Large intestine (tissue), 3 donors: Measurements from ENCODE around the gene ILRUN. TPM values are rescaled to one million over a fixed set of nuclear protein-coding genes. Genes with fewer than 3 reads are reported as not detected.
"Not testable (repeated sequence)": the region's sequence is repeated elsewhere in the genome, so short reads cannot be mapped to it uniquely, and the experiment has no call there.

Experiments
- DNase-seq, 2 donors: peaks; one replicate each; pipeline versions ENCODE4 v3.0.0 to v3.0.0-alpha.2; 2013
- H3K27ac ChIP-seq: one replicate; pipeline ENCODE4 v1.5.1; 2013; ENCODE audit warnings: low read length
- H3K27me3 ChIP-seq: 2 replicates; pipeline ENCODE4 v1.6.1; 2013; ENCODE audit warnings: low read length; ENCODE audit not compliant: control insufficient read depth, insufficient read depth
- H3K36me3 ChIP-seq: 2 replicates; pipeline ENCODE4 v1.6.1; 2013; ENCODE audit warnings: low read length; ENCODE audit not compliant: control insufficient read depth, insufficient read depth
- H3K4me1 ChIP-seq: one replicate; pipeline ENCODE4 v1.6.1; 2013; ENCODE audit warnings: low read length; ENCODE audit not compliant: control insufficient read depth, insufficient read depth
- H3K4me3 ChIP-seq: one replicate; pipeline ENCODE4 v1.5.1; 2013; ENCODE audit warnings: low read length
- H3K9me3 ChIP-seq: one replicate; pipeline ENCODE4 v1.6.1; 2013; ENCODE audit warnings: mild to moderate bottlenecking, low read depth, low read length, moderate library complexity; ENCODE audit not compliant: control insufficient read depth
- whole genome bisulfite sequencing: methylation state at CpG from one replicate; pipeline ENCODE4 v1.1.5; 2013; ENCODE audit warnings: low lambda C conversion rate; ENCODE audit not compliant: insufficient coverage; 5-methylcytosine and 5-hydroxymethylcytosine counted together
- polyA plus RNA-seq: library from polyadenylated mRNA; unstranded; fragments of 120-200 nt; gene quantifications from one replicate; pipeline ENCODE4 v1.2.1, GENCODE V29; 2013

The ILRUN gene
- polyA plus RNA-seq, 1 donor = 44.4 TPM

- H3K4me1 ChIP-seq = no peaks in the 10 kb centered on the region
- H3K36me3 ChIP-seq = no peaks in the 10 kb centered on the region
- H3K27ac ChIP-seq = no peak overlapping the region
- no peak for DNase-seq
- WGBS = 100% methylated on average over 1 of the region's 1 CpG
- H3K4me3 ChIP-seq = no peak overlapping the region
- H3K27me3 ChIP-seq = no peaks in the 10 kb centered on the region
- no peaks in the 10 kb centered on the region for H3K9me3 ChIP-seq
Observed at GRCh38 chr6:34726055-34726454, 29.5 kb upstream of the ILRUN start.

GRCh38 chr6:34723203-34723602, 26.6 kb upstream of the ILRUN start:
- WGBS = 80% methylated on average over 1 of the region's 2 CpGs
- Histone ChIP-seq H3K9me3 (no peaks in the 10 kb centered on the region), H3K36me3 (no peaks in the 10 kb centered on the region), H3K4me1 (no peaks in the 10 kb centered on the region), H3K4me3 (no peak overlapping the region), H3K27ac (no peak overlapping the region), H3K27me3 (no peaks in the 10 kb centered on the region)
- no peak for DNase-seq

GRCh38 chr6:34722451-34722850, 25.9 kb upstream of the ILRUN start:
- H3K27me3 ChIP-seq = no peaks in the 10 kb centered on the region
- H3K4me1 ChIP-seq = no peaks in the 10 kb centered on the region
- no peaks in the 10 kb centered on the region for H3K36me3 ChIP-seq
- no peak for DNase-seq
- H3K4me3 ChIP-seq = no peak overlapping the region
- WGBS = 100% methylated on average over 1 of the region's 8 CpGs
- no peak overlapping the region for H3K27ac ChIP-seq
- no peaks in the 10 kb centered on the region for H3K9me3 ChIP-seq

DNA sequence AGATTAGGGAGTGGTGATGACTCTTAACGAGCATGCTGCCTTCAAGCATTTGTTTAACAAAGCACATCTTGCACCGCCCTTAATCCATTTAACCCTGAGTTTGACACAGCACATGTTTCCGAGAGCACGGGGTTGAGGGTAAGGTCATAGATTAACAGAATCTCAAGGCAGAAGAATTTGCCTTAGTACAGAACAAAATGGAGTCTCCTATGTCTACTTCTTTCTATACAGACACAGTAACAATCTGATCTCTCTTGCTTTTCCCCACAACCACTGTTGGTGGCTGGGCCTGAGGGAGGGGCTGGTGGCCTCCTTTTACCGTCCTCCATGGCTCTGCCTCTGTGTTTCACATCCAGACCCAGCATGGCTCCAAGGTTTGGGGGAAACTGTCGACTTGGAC, 23.6 kb upstream of the ILRUN start:
- not testable (repeated sequence) for H3K27ac ChIP-seq, H3K4me3 ChIP-seq, H3K4me1 ChIP-seq, H3K27me3 ChIP-seq, H3K36me3 ChIP-seq, H3K9me3 ChIP-seq, DNase-seq
- no CpG with 5 or more reads among the region's 6 CpGs for WGBS

DNA sequence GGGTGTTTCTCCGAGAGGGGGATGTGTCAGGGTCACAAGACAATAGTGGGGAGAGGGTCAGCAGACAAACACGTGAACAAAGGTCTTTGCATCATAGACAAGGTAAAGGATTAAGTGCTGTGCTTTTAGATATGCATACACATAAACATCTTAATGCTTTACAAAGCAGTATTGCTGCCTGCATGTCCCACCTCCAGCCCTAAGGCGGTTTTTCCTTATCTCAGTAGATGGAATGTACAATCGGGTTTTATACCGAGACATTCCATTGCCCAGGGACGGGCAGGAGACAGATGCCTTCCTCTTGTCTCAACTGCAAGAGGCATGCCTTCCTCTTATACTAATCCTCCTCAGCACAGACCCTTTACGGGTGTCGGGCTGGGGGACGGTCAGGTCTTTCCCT, 23.1 kb upstream of the ILRUN start:
- WGBS = no CpG with 5 or more reads among the region's 9 CpGs
- not testable (repeated sequence) for H3K27ac ChIP-seq

DNA sequence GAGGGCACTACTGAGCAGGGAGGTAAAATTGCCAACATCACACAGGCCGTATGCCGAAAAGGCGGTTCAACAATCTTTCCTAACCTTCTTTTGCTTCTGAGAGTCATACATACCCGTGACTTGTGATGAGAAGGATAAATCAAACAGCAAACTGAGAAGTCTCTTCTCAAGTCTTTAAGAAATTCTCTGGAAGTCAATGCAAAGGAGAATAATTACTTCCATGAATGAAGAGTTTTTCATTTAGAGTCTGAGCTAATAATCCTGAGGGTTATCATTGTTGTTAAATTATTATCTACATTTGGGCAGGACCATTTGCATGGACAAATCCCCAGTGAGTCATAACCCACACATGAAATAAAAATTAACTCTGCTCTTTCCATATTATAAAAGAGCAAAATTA, 22.4 kb upstream of the ILRUN start:
- H3K36me3 ChIP-seq = no peaks in the 10 kb centered on the region
- no peaks in the 10 kb centered on the region for H3K9me3 ChIP-seq
- WGBS = no CpG with 5 or more reads among the region's 4 CpGs
- no peak for DNase-seq
- no peak overlapping the region for H3K27ac ChIP-seq
- H3K4me1 ChIP-seq = no peaks in the 10 kb centered on the region
- H3K4me3 ChIP-seq = no peak overlapping the region
- H3K27me3 ChIP-seq = no peaks in the 10 kb centered on the region

More for the DNA sequence above, 23.1 kb upstream of the ILRUN start:
- not testable (repeated sequence) for DNase-seq, H3K27me3 ChIP-seq, H3K9me3 ChIP-seq, H3K4me1 ChIP-seq, H3K36me3 ChIP-seq, H3K4me3 ChIP-seq

- Histone ChIP-seq H3K27ac (no peak overlapping the region), H3K36me3 (no peaks in the 10 kb centered on the region), H3K27me3 (no peaks in the 10 kb centered on the region), H3K4me1 (no peaks in the 10 kb centered on the region), H3K4me3 (no peak overlapping the region), H3K9me3 (no peaks in the 10 kb centered on the region)
- no peak for DNase-seq
- WGBS = no CpG with 5 or more reads among the region's 2 CpGs
Observed at GRCh38 chr6:34717466-34717865, 20.9 kb upstream of the ILRUN start.

DNA sequence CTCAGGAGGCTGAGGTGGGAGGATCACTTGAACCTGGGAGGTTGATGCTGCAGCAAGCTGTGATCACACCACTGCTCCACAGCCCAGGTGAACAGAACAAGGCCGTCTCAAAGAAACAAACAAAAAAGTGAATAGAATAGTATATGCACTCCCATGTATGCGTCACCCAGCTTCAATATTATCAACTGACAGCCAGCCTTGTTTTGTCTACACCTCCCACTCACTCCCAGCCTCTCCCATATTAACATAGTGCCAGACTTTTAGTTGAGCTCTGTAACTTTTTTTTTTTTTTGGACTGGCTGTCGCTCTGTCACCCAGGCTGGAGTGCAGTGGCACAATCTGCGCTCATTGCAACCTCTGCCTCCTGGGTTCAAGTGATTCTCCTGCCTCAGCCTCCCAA, 18.1 kb upstream of the ILRUN start:
- Histone ChIP-seq H3K27ac (no peak overlapping the region), H3K27me3 (no peaks in the 10 kb centered on the region), H3K36me3 (no peaks in the 10 kb centered on the region), H3K4me3 (no peak overlapping the region), H3K9me3 (no peaks in the 10 kb centered on the region), H3K4me1 (no peaks in the 10 kb centered on the region)
- WGBS = 100% methylated on average over 2 of the region's 4 CpGs
- DNase-seq = no peak

DNA sequence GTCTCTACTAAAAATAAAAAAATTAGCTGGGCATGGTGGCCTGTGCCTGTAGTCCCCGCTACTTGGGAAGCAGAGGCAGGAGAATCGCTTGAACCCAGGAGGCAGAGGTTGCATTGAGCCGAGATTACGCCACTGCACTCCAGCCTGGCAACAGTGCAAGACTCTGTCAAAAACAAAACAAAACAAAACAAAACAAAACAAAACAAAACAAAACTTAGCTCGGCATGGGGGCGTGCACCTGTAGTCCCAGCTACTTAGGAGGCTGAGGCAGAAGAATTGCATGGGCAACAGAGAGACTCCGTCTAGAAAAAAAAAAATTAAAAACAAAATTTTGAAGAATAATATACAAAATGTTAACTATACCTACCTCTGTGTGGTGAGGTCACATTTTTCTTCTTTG, 16.3 kb upstream of the ILRUN start:
- not testable (repeated sequence) for H3K4me3 ChIP-seq, DNase-seq, H3K9me3 ChIP-seq, H3K27me3 ChIP-seq, H3K27ac ChIP-seq, H3K4me1 ChIP-seq, H3K36me3 ChIP-seq
- 97% methylated on average over 3 of the region's 7 CpGs for WGBS

- Histone ChIP-seq H3K27ac (peak overlapping the region; percentile 2), H3K27me3 (no peaks in the 10 kb centered on the region), H3K4me1 (peaks cover 3% of the 10 kb centered on the region), H3K9me3 (no peaks in the 10 kb centered on the region), H3K4me3 (no peak overlapping the region), H3K36me3 (no peaks in the 10 kb centered on the region)
- WGBS = no CpG with 5 or more reads among the region's 5 CpGs
- peak; percentile 16 to 46 for DNase-seq
Observed at GRCh38 chr6:34709386-34709785, 12.8 kb upstream of the ILRUN start.

DNA sequence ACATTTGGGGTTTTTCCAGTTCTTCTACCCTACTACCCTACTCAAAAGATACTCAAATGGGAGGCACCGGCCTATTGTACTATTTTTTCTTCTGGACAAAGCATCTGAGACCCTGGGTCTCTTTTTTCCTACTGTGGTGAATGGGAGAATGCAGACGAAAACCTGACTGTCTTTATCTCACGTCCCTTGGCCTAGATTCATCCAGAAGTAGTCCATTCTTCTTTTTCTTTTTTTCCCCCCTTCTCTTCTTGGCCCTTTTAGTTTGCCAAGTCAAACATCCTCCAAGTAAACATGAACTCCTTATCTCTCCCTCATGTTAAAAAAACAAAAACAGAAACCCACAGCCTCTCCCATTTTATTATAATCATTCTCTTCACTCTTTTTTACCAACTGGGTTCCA, 8.7 kb upstream of the ILRUN start:
- H3K27ac ChIP-seq = no peak overlapping the region
- peaks cover 3% of the 10 kb centered on the region for H3K4me1 ChIP-seq
- WGBS = 40% methylated on average over 1 of the region's 3 CpGs
- DNase-seq = no peak
- H3K4me3 ChIP-seq = no peak overlapping the region
- no peaks in the 10 kb centered on the region for H3K27me3 ChIP-seq
- H3K36me3 ChIP-seq = no peaks in the 10 kb centered on the region
- H3K9me3 ChIP-seq = no peaks in the 10 kb centered on the region
